HG02763 (cell line): ENCODE data around the gene DNAJC18.
"Not testable (repeated sequence)": the region's sequence is repeated elsewhere in the genome, so short reads cannot be mapped to it uniquely, and the experiment has no call there.

Experiments used
- ATAC-seq: cut with Tn5 transposase; IDR thresholded peaks from one replicate; pipeline ENCODE4 v1.9.1; 2021; ENCODE audit warnings: mild to moderate bottlenecking, moderate library complexity; ENCODE audit not compliant: unreplicated experiment

Gene DNAJC18

DNA sequence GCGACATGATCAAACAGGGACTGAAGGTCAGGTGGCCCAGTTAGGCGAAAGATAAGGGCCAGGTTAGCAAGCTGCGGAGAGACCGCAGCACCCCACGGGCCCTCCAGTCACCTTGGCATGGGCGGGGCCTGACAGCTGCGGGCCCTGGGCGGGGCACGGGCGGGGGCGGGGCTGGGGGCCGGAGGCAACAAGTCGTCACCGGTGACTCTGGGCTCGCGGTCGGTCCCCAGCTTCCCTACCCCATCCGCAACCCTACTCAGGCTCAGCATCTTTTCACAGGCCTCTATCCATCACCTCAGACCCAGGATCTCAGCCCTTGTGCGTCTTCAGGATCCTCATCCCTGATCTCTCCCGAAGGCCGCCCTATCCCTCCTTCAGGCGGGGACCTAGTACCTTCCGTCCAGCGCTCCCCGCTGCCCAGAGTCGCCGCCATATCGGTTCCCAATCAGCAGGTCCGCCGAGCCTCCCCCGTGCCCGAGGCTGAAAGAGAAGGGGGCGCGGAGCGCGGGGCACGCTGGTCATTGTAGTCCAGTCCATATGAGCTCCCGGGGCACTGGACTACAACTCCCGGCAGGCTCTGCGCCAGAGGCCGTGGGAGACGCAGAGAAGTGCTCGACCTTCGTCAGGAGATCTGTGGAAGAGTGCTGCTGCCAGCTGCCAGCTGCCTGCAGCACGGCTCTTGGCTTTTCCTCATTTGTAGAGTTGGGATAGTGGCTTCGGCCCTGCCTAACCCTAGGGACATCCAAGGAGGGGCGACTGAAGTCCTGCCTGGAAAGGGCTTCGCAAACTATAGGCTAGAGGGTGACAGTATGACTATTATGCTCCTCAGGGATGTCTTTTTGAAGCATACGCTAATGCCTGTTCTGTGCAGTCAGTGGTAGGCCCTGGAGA lies at the start of gene DNAJC18:
TSS of gene DNAJC18 (minus strand) at position 513 of the 891 bp plus-strand sequence. CDS start at position 433, 80 bp downstream.
- peak; percentile 85 for ATAC-seq

DNA sequence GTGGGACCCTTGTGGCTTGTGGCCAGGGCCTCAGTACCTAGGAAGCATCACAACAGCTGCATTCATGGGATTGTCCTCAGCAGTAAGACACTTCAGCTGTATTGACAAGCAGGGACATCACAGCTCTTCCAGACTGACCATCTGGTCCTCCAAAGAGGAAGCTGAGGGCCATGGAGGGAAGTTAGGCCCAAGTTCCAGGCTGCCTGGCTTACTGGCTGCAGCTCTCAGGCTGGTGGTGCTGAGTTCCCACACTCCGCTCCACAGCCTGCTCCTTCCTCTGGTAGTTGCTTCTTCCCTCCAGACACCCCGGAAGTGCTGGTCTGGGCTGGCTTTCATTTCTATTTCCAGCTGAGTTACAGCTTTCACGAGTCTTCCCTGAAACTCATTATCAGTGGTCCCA lies 48.9 kb upstream of the DNAJC18 start:
- ATAC-seq = no peak

DNA sequence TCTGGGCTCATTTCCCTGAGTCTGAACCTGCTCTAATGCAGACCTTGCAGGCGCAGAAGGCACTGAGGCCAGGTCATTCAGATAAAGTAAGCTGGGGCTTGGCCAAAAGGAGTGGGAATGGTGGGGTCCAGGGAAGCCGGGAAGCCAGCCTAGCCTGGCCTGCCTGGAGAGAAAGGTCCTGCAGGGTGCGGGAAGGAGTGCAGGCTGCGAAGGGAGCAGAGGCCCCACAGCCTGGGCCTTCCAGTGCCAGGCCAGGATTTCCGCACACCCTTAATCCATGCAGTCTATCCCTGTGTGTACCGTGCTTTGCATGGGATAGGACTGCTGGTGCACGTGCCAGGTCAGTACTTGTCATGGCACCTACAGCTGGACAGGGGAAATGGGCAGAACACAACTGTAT lies 46.9 kb upstream of the DNAJC18 start:
- no peak for ATAC-seq

DNA sequence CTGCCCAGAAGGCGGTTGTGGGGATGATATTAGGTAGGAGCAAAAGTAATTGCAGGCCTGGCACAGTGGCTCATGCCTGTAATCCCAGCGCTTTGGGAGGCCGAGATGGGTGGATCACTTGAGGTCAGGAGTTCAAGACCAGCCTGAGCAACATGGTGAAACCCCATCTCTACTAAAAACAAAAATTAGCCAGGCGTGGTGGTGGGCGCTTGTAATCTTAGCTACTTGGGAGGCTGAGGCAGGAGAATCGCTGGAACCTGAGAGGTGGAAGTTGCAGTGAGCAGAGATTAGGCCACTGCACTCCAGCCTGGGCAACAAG lies 43.5 kb upstream of the DNAJC18 start:
- ATAC-seq = not testable (repeated sequence)

DNA sequence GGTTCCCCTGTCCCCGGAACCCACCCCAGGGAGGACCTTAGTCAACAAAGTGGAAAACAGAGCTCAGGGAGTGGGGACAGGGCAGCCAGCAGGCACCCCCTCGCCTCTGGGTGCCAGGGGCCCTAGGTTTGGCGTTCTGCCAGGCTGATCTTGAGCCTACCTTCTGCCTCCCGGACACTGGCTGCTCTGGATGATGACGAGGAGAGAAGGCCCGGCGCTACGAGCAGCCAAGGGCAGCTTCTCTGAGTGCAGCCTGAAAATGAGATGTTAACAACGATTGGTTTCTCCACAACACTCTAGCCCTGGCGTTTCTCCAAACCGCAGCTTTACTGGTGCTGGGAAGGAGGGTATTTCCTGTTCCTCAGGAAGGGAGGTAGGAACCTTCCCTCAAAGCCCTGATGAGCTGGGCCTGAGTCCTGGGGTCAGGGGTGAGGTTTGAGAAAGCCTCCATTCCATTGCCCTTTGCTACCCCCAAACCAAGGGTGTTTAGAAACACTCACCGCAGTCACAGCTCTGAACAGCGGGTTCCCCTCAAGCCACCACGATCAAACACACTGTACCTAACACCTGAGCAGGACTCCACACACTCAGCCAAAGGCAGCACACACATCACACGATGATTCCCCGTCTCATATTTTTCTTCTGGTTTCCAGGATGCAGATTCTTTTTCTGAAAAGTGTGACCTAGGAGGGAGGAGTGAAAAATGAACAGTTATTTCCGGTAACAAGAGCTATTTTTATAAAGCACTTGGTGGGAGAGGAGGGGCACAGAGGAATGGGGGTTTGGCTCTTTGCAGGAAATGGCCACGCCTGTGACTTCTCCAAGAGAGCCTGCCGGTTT lies 42.9 kb upstream of the DNAJC18 start, which contains the start of gene STING1:
TSS of gene STING1 (minus strand) at position 709 of the 840 bp plus-strand sequence. CDS start 1,054 bp downstream, outside the sequence.
- ATAC-seq = no peak

DNA sequence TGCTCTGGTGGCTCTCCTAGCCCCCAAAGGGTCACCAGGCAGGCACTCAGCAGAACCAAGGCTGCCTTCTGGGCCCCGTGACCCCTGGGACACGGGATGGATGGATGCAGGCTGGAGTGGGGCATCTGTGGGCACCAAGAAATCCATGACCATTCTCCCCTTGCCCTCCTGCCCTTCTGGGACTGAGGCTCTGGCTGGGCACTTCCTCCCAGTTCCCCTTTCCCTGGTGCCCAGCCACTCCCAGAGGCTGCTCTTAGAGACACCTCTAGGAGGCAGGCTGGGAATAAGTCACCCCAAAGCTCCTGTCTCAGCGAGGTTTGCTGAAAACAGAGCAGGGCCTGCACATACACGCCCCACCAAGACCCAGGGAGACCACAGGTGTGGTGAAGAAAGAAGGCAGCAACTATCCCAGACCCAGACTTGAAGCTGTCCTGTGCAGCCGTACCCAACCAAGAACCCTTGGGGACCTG lies 42.3 kb upstream of the DNAJC18 start:
- ATAC-seq = no peak

DNA sequence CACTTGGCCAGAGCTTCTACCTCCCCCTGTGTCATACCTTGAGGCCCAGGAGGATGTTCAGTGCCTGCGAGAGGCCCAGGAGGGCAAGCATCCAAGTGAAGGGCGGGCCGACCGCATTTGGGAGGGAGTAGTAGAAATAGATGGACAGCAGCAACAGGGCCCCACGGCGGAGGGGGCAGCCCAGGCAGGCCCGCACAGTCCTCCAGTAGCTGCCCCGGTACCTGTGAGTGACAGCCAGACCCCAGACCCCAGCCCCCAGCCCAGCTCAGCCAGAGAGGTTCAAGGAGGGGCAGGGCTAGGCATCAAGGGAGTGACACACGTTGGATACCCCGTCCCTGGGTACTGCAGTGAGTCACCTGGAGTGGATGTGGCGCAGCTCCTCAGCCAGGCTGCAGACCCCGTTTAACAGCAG lies 41.8 kb upstream of the DNAJC18 start:
- ATAC-seq = no peak

DNA sequence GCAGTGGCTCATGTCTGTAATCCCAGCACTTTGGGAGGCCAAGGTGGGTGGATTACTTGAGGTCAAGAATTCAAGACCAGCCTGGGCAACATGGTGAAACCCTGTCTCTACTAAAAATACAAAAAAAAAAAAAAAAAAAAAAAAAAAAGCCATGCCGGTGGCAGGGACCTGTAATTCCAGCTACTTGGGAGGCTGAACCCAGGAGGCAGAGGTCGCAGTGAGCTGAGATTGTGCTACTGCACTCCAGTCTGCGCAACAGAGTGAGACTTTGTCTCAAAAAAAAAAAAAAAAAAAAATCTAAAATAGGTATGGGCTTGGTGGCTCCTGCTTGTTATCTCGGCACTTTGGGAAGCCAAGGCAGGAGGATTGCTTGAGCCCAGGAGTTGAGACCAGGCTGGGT lies 40.4 kb upstream of the DNAJC18 start:
- ATAC-seq = not testable (repeated sequence)

DNA sequence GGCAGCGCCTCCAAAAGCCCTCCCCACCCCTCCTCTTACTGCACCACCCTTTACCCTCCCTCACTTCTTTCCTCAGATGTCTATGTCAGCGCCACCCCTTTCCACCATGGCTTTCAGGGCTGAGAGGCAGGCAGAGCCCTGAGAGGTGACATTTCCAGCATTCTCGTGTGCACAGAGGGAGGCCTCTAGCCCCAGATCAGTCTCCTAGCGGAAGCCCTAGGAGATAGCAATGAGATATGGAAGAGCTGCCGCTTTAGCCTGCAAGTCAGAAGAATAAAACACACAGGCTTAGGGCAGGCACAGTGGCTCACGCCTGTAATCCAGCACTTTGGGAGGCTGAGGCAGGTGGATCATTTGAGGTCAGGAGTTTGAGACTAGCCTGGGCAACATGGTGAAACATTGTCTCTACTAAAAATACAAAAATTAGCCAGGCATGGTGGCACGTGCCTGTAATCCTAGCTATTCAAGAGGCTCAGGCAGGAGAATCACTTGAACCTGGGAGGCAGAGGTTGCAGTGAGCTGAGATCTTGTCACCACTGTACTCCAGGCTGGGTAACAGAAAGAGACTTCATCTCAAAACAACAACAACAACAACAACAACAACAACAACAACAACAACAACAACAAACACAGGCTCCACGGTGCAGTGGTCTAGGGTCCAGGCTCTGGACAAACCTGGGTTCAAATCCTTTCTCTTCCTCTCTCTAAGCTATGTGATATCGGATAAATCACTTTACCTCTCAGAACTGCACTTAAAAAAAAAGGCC lies 39.5 kb upstream of the DNAJC18 start:
- not testable (repeated sequence) for ATAC-seq

DNA sequence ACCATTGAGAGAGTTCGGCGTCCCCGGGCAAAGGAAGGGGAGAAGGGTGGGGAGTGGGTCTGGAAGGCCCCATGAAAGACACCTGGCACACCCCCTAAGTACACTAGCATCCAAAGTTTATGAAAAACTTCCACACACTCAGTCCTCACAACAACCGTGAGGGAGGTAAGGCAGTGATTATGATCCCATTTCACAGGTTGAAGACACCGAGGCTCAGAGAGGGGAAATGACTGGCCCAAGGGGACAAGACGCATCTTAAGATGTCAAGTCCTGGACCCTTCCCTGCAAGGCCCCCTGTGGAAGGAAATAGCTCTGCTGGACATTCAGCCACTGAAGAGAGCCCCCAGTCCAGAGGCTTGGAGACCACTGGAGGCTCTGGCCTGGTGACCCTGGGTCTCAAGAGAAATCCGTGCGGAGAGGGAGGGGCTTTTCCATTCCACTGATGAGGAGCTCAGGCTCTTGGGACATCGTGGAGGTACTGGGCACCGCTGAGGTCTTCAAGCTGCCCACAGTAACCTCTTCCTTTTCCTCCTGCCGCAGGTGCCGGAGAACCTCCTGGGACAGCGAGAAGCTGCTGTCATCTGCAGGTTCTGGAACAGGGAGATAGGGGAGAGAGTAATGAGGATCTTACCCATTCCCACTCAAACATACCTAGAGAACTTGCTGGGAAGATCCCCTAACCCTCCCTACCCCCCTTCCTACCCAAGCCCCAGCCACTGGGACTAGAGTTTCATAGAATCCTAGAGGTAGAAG lies 36.7 kb upstream of the DNAJC18 start:
- ATAC-seq = no peak

DNA sequence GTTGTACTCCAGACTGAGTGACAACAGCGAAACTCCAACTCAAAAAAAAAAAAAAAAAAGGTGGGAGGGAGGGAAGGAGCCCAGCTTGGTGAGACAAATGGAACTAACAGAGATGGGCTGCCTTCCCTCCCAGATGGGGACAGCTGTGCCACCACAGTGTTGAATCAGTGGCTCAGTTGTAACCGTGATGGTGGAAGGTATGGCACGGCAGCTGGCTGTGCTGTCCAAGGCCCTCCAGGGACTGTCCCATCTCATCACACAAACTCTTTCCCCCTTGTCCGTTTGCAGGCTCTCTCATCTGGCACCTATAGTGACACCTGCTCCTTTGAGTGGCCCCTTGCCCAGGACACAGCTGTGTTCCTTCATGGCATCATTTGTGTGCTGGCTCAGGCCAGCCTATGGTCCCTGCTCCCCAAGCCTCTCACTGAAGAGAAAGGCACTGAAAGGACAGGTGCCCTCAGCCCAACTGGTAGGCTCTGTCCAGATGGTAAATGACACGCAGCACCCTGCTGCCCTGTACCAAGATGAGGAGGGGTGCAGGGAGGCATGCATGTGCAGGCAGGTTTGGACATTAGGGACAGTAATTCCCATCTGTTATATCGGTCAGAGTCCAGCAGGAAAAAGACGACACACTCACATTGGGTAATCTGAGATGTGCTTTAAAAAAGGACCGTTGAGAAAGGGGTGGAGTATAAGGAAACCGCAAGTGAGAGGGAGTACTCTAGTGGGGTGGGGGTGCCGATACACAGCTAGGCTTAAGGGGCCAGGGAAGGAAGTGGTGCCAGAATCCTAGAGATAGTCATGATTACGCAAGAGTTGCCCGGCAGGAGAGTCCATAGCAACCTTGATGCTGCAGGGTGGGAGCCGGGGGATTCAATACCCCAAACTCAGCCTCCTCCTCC lies 35.8 kb upstream of the DNAJC18 start:
- ATAC-seq = no peak

DNA sequence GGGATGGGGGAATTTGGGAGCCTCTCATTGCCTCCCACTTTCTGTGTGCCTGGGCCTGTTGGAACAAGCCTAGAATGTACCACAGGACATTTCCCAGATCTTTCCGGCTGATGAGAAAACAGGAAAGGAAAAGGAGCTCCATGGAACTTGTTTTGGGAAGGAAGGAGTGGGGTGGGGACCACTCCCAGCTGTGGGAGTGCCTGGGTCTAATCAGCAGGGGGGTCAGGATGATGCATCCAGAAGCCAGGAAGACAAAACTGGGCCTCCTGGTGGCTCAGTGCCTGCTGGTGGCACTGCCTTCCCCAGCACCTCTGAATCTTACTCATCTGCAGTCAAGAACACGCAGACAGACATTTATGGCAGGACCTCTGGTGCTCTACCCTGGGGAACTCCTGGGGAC lies 34.2 kb upstream of the DNAJC18 start:
- ATAC-seq = no peak

DNA sequence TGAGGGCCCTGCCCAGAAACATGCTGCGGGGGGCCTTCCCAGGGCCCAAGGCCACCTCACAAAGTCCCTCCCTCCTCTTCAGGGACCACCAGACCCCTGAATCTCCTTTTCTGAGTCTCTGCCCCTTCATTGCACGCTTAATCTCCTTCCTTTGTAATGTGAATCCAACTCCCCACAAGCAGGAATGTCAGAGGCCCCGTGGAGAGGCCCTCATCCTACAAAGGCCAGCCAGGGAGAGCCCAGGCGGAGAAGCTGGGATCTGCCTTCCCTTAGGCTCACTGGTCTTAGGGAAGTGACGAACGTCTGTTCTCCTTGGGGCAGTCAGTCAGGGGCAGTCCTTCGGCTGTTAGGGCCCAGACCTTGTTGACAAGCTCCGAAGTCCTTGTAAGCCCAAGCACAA lies 33.8 kb upstream of the DNAJC18 start:
- no peak for ATAC-seq

DNA sequence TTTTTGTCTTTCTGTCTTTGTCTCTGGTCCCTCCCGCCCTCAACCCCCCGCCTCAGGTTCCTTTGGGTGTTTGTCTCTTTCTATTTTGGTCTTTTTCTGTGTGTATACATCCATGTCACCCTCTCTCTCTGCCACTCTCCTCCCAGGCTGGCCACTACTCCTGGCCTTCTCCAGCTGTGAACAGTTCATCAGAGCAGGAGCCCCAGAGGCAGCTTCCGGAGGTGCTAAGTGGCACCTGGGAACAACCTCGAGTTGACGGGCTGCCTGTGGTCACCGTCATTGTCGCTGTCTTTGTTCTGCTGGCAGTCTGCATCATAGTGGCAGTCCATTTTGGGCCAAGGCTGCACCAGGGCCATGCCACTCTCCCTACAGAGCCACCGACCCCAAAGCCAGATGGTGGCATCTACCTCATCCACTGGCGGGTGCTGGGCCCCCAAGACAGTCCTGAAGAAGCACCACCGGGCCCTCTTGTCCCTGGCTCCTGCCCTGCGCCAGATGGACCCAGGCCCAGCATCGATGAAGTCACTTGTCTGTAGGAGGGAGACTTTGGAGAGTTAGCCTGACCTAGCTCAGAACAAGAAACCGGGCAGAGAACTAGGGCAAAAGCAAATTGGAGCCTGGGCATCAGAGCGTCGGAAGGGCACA lies 33.2 kb upstream of the DNAJC18 start:
- no peak for ATAC-seq

DNA sequence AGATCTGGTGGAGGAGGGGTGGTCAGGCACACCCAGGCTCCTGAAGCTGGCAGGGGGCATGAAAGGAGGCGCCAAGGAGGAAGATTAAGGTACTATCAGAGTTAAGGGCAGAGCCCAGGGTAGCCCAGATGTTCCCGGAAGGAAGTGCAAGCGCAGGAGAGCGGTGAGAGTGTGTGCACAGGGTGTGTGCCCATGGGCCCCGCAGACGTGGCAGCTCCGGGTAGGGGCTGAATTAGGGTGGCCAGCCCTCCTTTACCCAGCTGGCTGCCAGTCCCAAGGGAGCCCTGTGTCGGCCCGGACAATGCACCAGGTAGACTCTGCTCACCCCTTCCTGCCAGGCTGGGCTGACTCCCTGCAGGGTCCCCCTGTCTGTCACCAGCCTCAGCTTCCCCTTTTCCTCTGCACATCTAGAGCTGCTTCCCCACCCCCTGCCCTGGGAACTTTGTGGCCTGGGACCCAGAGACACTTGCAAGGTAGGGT lies 31.5 kb upstream of the DNAJC18 start, which contains the start of gene SMIM33:
TSS of gene SMIM33 (plus strand) at position 184 of the 480 bp plus-strand sequence. CDS start at position 302, 118 bp downstream.
- no peak for ATAC-seq

DNA sequence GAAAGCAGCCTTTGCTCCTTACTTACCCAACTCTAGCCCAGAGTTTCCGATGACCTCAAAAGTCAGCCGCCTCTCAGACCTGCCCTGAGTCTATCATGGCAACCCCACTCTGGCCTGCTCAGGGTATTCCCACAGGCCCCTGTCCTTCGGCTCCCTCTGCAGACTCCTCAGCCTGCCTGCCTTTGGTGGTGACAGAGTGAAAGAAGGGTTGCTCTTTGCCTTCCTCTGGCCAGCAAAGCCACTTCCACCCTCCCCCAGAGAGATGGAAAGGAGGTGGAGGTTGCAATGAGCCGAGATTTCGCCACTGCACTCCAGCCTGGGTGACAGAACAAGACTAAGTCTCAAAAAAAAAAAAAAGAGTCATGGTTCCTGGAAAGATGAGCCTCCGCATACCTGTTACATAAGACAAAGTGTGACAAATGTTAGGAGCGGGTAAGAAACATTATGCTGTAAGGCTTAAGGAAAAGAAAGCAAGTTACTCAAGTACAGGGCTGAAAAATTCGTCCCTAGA lies 29.2 kb upstream of the DNAJC18 start:
- no peak for ATAC-seq

DNA sequence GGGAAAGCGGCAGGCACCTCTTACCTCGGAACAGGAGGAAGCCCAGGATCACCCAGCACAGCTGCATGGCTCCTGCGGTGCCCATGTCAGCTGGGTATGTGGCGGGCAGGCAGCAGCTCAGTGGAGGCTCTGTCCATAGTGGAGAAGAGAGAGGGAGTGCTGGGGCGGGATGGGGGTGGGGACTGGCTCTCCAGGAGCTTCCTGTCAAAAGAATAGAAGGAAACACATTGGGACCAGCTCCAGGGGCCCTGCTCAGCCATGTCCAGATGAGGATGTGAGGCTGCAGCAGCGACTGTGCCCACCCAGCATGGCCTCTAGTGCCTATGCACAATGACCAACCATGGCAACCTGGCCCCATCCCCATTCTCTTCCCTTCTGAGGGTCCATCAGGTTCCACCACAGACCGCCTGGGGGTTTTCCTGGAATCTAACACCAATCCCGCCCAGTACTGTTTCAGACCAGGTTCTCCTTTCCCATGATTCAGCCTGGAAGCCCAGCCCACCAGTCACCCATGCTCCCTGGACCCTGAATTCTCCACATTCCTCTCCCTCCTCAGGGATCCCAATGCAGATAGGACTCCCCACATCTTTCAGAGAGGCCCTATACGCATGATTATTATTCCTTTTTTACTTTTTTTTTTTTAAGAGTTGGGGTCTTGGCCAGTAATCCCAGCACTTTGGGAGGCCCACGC lies 23.4 kb upstream of the DNAJC18 start, which contains the start of gene ECSCR:
TSS of gene ECSCR (minus strand) at position 158 of the 691 bp plus-strand sequence. CDS start at position 85, 73 bp downstream.
- no peak for ATAC-seq
